IMR-90 (cell line): ENCODE measurements around the gene STYK1. TPM values are rescaled to one million over a fixed set of nuclear protein-coding genes. Genes with fewer than 3 reads are reported as not detected.

Experiments
- ATAC-seq: fragments of 200-7000 bp; cut with Tn5 transposase; 2 replicates; pipeline ENCODE4 v1.9.1; 2020; ENCODE audit warnings: low read depth, mild to moderate bottlenecking, moderate library complexity
- BruUV-seq: library from RNA; stranded (reverse); fragments of 400-500 nt; replicated peaks from 2 replicates; lab custom pipeline; 2021; lab: Mats Ljungman, UMichigan
- CTCF ChIA-PET: fragments of 300-600 bp; formaldehyde crosslinking; extraction: SDS; loops from one replicate; lab custom pipeline; 2021; ENCODE audit warnings: antibody characterized with exemption; lab: Yijun Ruan, JAX
- POLR2A ChIA-PET: fragments of 300-600 bp; sonication (Branson Sonifier 250); formaldehyde crosslinking; loops from one replicate; lab custom pipeline; 2022; ENCODE audit warnings: antibody characterized with exemption; ENCODE audit not compliant: unreplicated experiment; lab: Charles Lee
- DNase-seq: peaks from one replicate; pipeline ENCODE4 v3.0.0; 2013
- H2AFZ ChIP-seq: replicated peaks from 2 replicates; pipeline ENCODE3; 2013; ENCODE audit warnings: low read length, mild to moderate bottlenecking; ENCODE audit not compliant: poor library complexity
- H2AK5ac ChIP-seq: 2 replicates; pipeline ENCODE4 v1.6.1; 2013; ENCODE audit warnings: low read depth, low read length, inconsistent platforms
- H2AK9ac ChIP-seq: replicated peaks from 2 replicates; pipeline ENCODE3; 2013; ENCODE audit warnings: mild to moderate bottlenecking, low read depth, low read length, moderate library complexity; ENCODE audit not compliant: poor library complexity
- H2BK120ac ChIP-seq: 2 replicates; pipeline ENCODE4 v1.6.1; 2013; ENCODE audit warnings: low read depth, low read length, inconsistent platforms
- H2BK15ac ChIP-seq: 3 replicates; pipeline ENCODE4 v1.6.1; 2013; ENCODE audit warnings: low read depth, low read length, inconsistent platforms
- H2BK20ac ChIP-seq: 2 replicates; pipeline ENCODE4 v1.6.1; 2013; ENCODE audit warnings: low read depth, mild to moderate bottlenecking, inconsistent platforms, low read length, moderate library complexity
- H2BK5ac ChIP-seq: 2 replicates; pipeline ENCODE4 v1.6.1; 2013; ENCODE audit warnings: mild to moderate bottlenecking, low read depth, low read length, inconsistent platforms; ENCODE audit not compliant: poor library complexity, severe bottlenecking
- H3K14ac ChIP-seq: replicated peaks from 2 replicates; pipeline ENCODE4 v1.6.1; 2013; ENCODE audit warnings: low read depth, low read length, inconsistent platforms
- H3K18ac ChIP-seq: 2 replicates; pipeline ENCODE4 v1.6.1; 2013; ENCODE audit warnings: low read depth, low read length, control low read depth
- H3K23ac ChIP-seq: 2 replicates; pipeline ENCODE4 v1.6.1; 2013; ENCODE audit warnings: low read depth, low read length, inconsistent platforms
- H3K27ac ChIP-seq: 2 replicates; pipeline ENCODE4 v1.5.1; 2013; ENCODE audit warnings: mild to moderate bottlenecking, control low read depth, low read length; ENCODE audit not compliant: insufficient read depth
- H3K27me3 ChIP-seq: 2 replicates; pipeline ENCODE4 v1.6.1; 2013; ENCODE audit warnings: low read length; ENCODE audit not compliant: control insufficient read depth, insufficient read depth
- H3K36me3 ChIP-seq: 2 replicates; pipeline ENCODE4 v1.6.1; 2013; ENCODE audit warnings: low read length, mixed read lengths; ENCODE audit not compliant: control insufficient read depth, insufficient read depth
- H3K4ac ChIP-seq: 2 replicates; pipeline ENCODE4 v1.6.1; 2013; ENCODE audit warnings: low read depth, low read length, inconsistent platforms
- H3K4me1 ChIP-seq: 2 replicates; pipeline ENCODE4 v1.6.1; 2013; ENCODE audit warnings: low read length, mixed read lengths; ENCODE audit not compliant: control insufficient read depth, insufficient read depth
- H3K4me2 ChIP-seq: 2 replicates; pipeline ENCODE4 v1.6.1; 2013; ENCODE audit warnings: low read depth, mild to moderate bottlenecking, control low read depth, low read length, moderate library complexity
- H3K4me3 ChIP-seq: 2 replicates; pipeline ENCODE4 v1.5.1; 2013; ENCODE audit warnings: low read depth, mild to moderate bottlenecking, control low read depth, low read length, moderate library complexity; ENCODE audit not compliant: insufficient read depth
- H3K56ac ChIP-seq: 2 replicates; pipeline ENCODE4 v1.6.1; 2013; ENCODE audit warnings: low read length, inconsistent platforms; ENCODE audit not compliant: insufficient read depth; ENCODE audit errors: extremely low read depth
- H3K79me1 ChIP-seq, 2 experiments: 2 replicates each; pipeline ENCODE4 v1.6.1; 2013; ENCODE audit warnings: low read length in 2 of 2, inconsistent platforms in 1 of 2, low read depth in 1 of 2
- H3K9ac ChIP-seq: 2 replicates; pipeline ENCODE4 v1.6.1; 2013; ENCODE audit warnings: low read depth, low read length, control low read depth
- H3K9me1 ChIP-seq: 2 replicates; pipeline ENCODE4 v1.6.1; 2013; ENCODE audit warnings: low read length, inconsistent platforms; ENCODE audit not compliant: insufficient read depth
- H3K9me3 ChIP-seq: 2 replicates; pipeline ENCODE4 v1.6.1; 2013; ENCODE audit warnings: low read length; ENCODE audit not compliant: control insufficient read depth, insufficient read depth
- H4K20me1 ChIP-seq: 2 replicates; pipeline ENCODE4 v1.6.1; 2013; ENCODE audit warnings: low read length, inconsistent platforms; ENCODE audit not compliant: insufficient read depth
- H4K5ac ChIP-seq: 2 replicates; pipeline ENCODE4 v1.6.1; 2013; ENCODE audit warnings: mild to moderate bottlenecking, low read depth, low read length, control low read depth
- H4K8ac ChIP-seq, 2 experiments: 2 replicates each; pipeline ENCODE4 v1.6.1; 2013; ENCODE audit warnings: low read depth in 2 of 2, low read length in 2 of 2, control low read depth in 1 of 2, inconsistent platforms in 1 of 2
- H4K91ac ChIP-seq: 2 replicates; pipeline ENCODE4 v1.6.1; 2013; ENCODE audit warnings: low read depth, low read length, inconsistent platforms; ENCODE audit not compliant: insufficient read depth
- FOS ChIP-seq: fragments of 150-350 bp; IDR thresholded peaks from 2 replicates; pipeline ENCODE4 v1.6.1; 2016; ENCODE audit warnings: low read depth, low read length
- MAFK ChIP-seq: IDR thresholded peaks from 2 replicates; pipeline ENCODE4 v1.6.1; 2012; ENCODE audit warnings: low read depth, low read length, improper control_type of control experiment
- MXI1 ChIP-seq: IDR thresholded peaks from 2 replicates; pipeline ENCODE4 v1.6.1; 2012; ENCODE audit warnings: low read depth, mild to moderate bottlenecking, low read length, moderate library complexity, borderline replicate concordance
- POLR2A ChIP-seq: IDR thresholded peaks from 2 replicates; pipeline ENCODE4 v1.6.1; 2012; ENCODE audit warnings: mild to moderate bottlenecking, low read depth, low read length
- RAD21 ChIP-seq: IDR thresholded peaks from 2 replicates; pipeline ENCODE4 v1.6.1; 2012; ENCODE audit warnings: low read length, improper control_type of control experiment
- RCOR1 ChIP-seq: IDR thresholded peaks from 2 replicates; pipeline ENCODE4 v1.6.1; 2012; ENCODE audit warnings: mild to moderate bottlenecking, low read length, improper control_type of control experiment; ENCODE audit not compliant: insufficient replicate concordance
- RFX5 ChIP-seq: IDR thresholded peaks from 2 replicates; pipeline ENCODE4 v1.8.0; 2012; ENCODE audit warnings: low read depth, mild to moderate bottlenecking, low read length, moderate library complexity
- WGBS, 2 experiments: methylation state at CpG; one replicate each; pipeline versions ENCODE4 v1.1.5 to v1.1.7; 2013; ENCODE audit warnings: missing lambda C conversion rate in 2 of 2; ENCODE audit not compliant: insufficient read length in 1 of 2; ENCODE audit errors: extremely low coverage in 2 of 2; 5-methylcytosine and 5-hydroxymethylcytosine counted together
- dilution Hi-C: fragments of 300-500 bp; cut with HindIII; formaldehyde crosslinking; loops from one replicate; pipeline ENCODE4 v1.14.3; 2018; ENCODE audit warnings: low sequenced_read_pairs; ENCODE audit not compliant: unreplicated experiment
- in situ Hi-C: fragments of 300-500 bp; cut with MboI; formaldehyde crosslinking; loops from 3 replicates; pipeline ENCODE4 v1.14.3; 2019; ENCODE audit warnings: low sequenced_read_pairs, inconsistent platforms, mixed read lengths
- intact Hi-C: fragments of 100-400 bp; cut with micrococcal nuclease; formaldehyde crosslinking; loops from 2 replicates; pipeline ENCODE4 v1.10.0; 2022
- polyA plus RNA-seq, 3 experiments: library from polyadenylated mRNA; depleted of rRNA; stranded (reverse); fragments of >200 nt; gene quantifications; 2 replicates each; pipeline ENCODE4 v1.2.3, GENCODE V29; 2012; ENCODE audit warnings: low replicate concordance in 1 of 3
- total RNA-seq: library from RNA; depleted of rRNA; stranded (reverse); fragments of >200 nt; gene quantifications from 2 replicates; pipeline ENCODE4 v1.2.3, GENCODE V29; 2012

STYK1 gene
- total and polyA plus RNA-seq, 2 of the 4 experiments (the other 2 are of a cell fraction): 0.36 to 0.72 TPM

DNA sequence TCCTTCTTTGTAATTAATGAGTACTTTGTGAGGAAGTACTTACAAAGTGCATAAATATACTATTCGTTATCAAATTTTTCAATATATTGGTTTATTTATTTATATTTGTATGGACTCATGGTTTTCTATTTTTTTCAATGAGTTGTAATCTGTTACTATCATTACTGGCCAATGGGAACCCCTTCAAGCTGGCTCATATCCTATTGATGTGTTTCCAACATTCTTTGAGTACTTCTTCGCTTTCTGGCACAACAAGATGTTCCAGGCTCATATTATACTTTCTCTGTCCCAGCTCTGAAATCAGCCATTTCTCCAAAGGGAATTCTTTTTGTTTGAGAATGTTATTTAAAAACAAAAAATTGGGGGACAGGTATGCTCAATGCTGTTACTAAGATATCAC, 31.8 kb upstream of the STYK1 start:
- Histone ChIP-seq H2BK5ac (no peak overlapping the region), H4K91ac (no peak overlapping the region), H3K14ac (no peak overlapping the region), H2BK20ac (no peak overlapping the region), H2AK9ac (no peak overlapping the region), H3K27me3 (no peaks in the 10 kb centered on the region), H3K23ac (no peak overlapping the region), H3K56ac (no peak overlapping the region), H2BK120ac (no peak overlapping the region), H4K8ac (no peak overlapping the region), H3K9me3 (no peaks in the 10 kb centered on the region), H3K79me1 (peaks cover 12 to 35% of the 10 kb centered on the region in 2 experiments), H3K18ac (no peak overlapping the region), H2AFZ (no peak overlapping the region), H3K9ac (no peak overlapping the region), H4K5ac (no peak overlapping the region), H3K4ac (no peak overlapping the region), H3K9me1 (no peaks in the 10 kb centered on the region; the same call in 1 of the 2 replicates), H4K20me1 (peaks cover 4% of the 10 kb centered on the region; the same call in 1 of the 2 replicates), H3K36me3 (peaks cover 39% of the 10 kb centered on the region), H2AK5ac (no peak overlapping the region), H3K4me1 (no peaks in the 10 kb centered on the region), H2BK15ac (no peak overlapping the region), H3K4me2 (no peak overlapping the region), H3K4me3 (no peak overlapping the region), H3K27ac (no peak overlapping the region)
- ChIA-PET POLR2A (no interaction called here), CTCF (no interaction called here)
- in situ Hi-C loops (no loop called here), dilution Hi-C loops (no loop called here), intact Hi-C loops (no loop called here)
- peak; percentile 49 for ATAC-seq
- DNase-seq: peak; percentile 55
- no CpG with 5 or more reads among the region's 2 CpGs for WGBS, 2 experiments
- no peak for TF ChIP-seq POLR2A
- no peak for TF ChIP-seq RAD21
- TF ChIP-seq MXI1: no peak
- TF ChIP-seq MAFK: no peak
- no peak for TF ChIP-seq FOS
- no peak for TF ChIP-seq RCOR1
- peak; percentile 87 for TF ChIP-seq RFX5
- BruUV-seq: no TSS peak
